ENCODE data around the gene MAPK8IP2.

The MAPK8IP2 gene

DNA sequence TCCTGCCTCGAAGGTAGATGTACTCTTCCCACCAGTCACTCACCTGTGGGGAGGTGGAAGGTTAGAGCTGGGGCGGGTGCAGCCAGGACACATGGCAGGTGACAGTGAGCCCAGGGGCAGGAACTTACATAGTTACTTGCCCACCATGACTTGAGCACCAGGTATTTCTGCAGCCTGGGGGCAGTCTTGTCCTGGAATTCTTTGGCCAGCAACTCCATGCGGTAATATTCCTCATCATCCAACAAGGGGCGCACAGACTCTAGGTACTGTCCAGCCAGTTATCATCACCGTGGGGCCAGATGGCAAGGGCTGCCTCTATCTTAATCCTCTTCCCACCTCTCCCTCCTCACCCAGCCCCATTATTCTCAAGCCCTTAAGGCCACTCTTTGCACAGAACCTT is 24.5 kb upstream of the MAPK8IP2 start:
- no peak for TF ChIP-seq POLR2AphosphoS5 (IDR thresholded peaks at IDR 0.05; ENCODE audit: low read depth, low read length)
- TF ChIP-seq SIN3A (IDR thresholded peaks at IDR 0.05; ENCODE audit: borderline replicate concordance, insufficient read depth, low read length), result no peak
- TF ChIP-seq TAF1 (IDR thresholded peaks at IDR 0.05; ENCODE audit: borderline replicate concordance, insufficient read depth, low read length), result no peak
- no peak for TF ChIP-seq FOXP2 (optimal IDR thresholded peaks at IDR 0.05; ENCODE audit: borderline replicate concordance, extremely low read depth, extremely low read length, insufficient read depth)
- TF ChIP-seq REST (IDR thresholded peaks at IDR 0.05; ENCODE audit: insufficient read depth in 1 of 2, low read depth in 2 of 2, low read length in 2 of 2), result no peak

DNA sequence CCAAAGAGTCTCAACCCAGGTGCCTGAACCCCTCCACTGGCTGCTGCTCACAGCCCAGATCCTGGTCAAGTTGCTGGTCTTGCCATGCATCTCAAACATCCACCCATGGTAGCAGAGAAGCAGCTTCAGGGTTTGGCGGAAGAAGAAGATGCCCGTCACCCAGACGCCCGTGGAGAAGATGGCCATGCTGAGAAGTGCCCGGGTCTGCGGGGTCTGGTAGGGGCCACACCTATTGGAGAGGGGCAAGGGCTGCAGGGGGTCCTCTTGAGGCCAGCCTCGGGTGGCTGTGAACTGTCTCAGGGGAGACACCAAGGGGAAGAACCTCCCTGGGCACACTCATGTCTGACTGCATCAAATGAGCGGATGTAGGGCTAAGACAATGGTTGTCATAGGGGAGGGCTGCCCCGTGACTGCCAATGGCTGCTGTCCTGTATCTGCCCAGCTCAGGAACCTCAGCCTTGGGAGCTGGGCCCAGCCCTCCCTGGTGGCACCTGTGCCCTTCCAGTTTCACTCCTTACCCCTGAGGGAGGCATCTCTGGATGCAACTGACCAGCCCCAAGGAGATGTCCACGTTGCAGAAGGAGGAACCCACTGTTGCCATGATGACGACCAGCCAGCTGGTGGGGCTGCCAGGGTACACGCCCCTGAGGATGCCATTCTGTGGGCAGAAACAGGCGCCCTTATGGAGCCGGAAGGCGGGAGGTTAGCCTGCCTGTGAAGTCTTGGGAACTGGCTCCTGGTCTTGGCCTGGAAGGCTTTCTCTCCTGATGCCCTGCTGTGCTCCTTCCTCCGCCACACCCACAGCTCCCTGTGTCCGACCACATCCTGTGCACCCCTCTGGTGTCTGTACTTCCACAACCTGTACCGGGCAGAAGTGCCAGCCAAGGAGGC is 23.5 kb upstream of the MAPK8IP2 start:
- no peak for TF ChIP-seq TAF1 (IDR thresholded peaks at IDR 0.05; ENCODE audit: borderline replicate concordance, insufficient read depth, low read length)
- no peak for TF ChIP-seq SIN3A (IDR thresholded peaks at IDR 0.05; ENCODE audit: borderline replicate concordance, insufficient read depth, low read length)
- no peak for TF ChIP-seq FOXP2 (optimal IDR thresholded peaks at IDR 0.05; ENCODE audit: borderline replicate concordance, extremely low read depth, extremely low read length, insufficient read depth)
- TF ChIP-seq REST (IDR thresholded peaks at IDR 0.05; ENCODE audit: insufficient read depth in 1 of 2, low read depth in 2 of 2, low read length in 2 of 2), result no peak
- TF ChIP-seq POLR2AphosphoS5 (IDR thresholded peaks at IDR 0.05; ENCODE audit: low read depth, low read length), result no peak

DNA sequence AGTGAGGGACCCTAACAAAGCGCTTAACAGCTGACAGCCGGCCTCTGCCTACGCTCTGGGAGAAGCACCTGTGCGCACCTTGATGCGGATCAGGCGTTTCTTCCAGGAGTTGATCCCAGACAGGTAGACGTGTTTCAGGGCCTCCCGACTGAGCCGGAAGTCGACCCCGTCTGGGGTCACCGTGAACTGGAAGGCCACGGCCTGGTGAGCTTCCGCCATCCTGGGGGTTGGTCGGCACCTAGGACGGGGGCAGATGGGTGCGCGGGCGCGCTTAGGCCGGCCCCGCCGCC is 23.0 kb upstream of the MAPK8IP2 start:
- TF ChIP-seq SIN3A (IDR thresholded peaks at IDR 0.05; ENCODE audit: borderline replicate concordance, insufficient read depth, low read length) (no peak), FOXP2 (optimal IDR thresholded peaks at IDR 0.05; ENCODE audit: borderline replicate concordance, extremely low read depth, extremely low read length, insufficient read depth) (no peak), REST (IDR thresholded peaks at IDR 0.05; ENCODE audit: insufficient read depth in 1 of 2, low read depth in 2 of 2, low read length in 2 of 2) (no peak), POLR2AphosphoS5 (IDR thresholded peaks at IDR 0.05; ENCODE audit: low read depth, low read length) (no peak), TAF1 (IDR thresholded peaks at IDR 0.05; ENCODE audit: borderline replicate concordance, insufficient read depth, low read length) (no peak)

- TF ChIP-seq REST (IDR thresholded peaks at IDR 0.05; ENCODE audit: insufficient read depth in 1 of 2, low read depth in 2 of 2, low read length in 2 of 2), result no peak
- no peak for TF ChIP-seq SIN3A (IDR thresholded peaks at IDR 0.05; ENCODE audit: borderline replicate concordance, insufficient read depth, low read length)
- no peak for TF ChIP-seq POLR2AphosphoS5 (IDR thresholded peaks at IDR 0.05; ENCODE audit: low read depth, low read length)
- TF ChIP-seq FOXP2 (optimal IDR thresholded peaks at IDR 0.05; ENCODE audit: borderline replicate concordance, extremely low read depth, extremely low read length, insufficient read depth), result no peak
- TF ChIP-seq TAF1 (IDR thresholded peaks at IDR 0.05; ENCODE audit: borderline replicate concordance, insufficient read depth, low read length), result no peak
Observed at GRCh38 chr22:50577987-50578775, 22.4 kb upstream of the MAPK8IP2 start, which contains the start of gene CPT1B. TSS of gene CPT1B (minus strand) at chr22:50578427. CDS start at chr22:50577915, 512 bp downstream.
